Neural cell (in vitro differentiated cells): ENCODE results near the gene C1QTNF3.

ENCODE experiments used
- CTCF ChIP-seq: fragments of 450-650 bp; IDR thresholded peaks from 2 replicates; pipeline ENCODE4 v1.5.1; 2014; ENCODE audit warnings: antibody characterized with exemption, mild to moderate bottlenecking, moderate library complexity; ENCODE audit not compliant: poor library complexity, severe bottlenecking
- EP300 ChIP-seq: fragments of 450-650 bp; conservative IDR thresholded peaks from 2 replicates; pipeline ENCODE4 v1.6.1; 2014; ENCODE audit warnings: antibody characterized with exemption, mild to moderate bottlenecking, moderate library complexity; ENCODE audit not compliant: poor library complexity, severe bottlenecking
- EZH2 ChIP-seq: fragments of 200-600, 300-800 bp; shearing (Covaris generic), sonication (generic); IDR thresholded peaks from 2 replicates; pipeline ENCODE4 v1.6.1; 2014; ENCODE audit warnings: antibody characterized with exemption, low read length, borderline replicate concordance, mild to moderate bottlenecking; ENCODE audit not compliant: insufficient read depth, poor library complexity, severe bottlenecking
- MXI1 ChIP-seq: fragments of 450-650 bp; conservative IDR thresholded peaks from 2 replicates; pipeline ENCODE4 v1.6.1; 2014; ENCODE audit warnings: antibody characterized with exemption, mild to moderate bottlenecking; ENCODE audit not compliant: poor library complexity, severe bottlenecking
- POLR2AphosphoS5 ChIP-seq: IDR thresholded peaks from 2 replicates; pipeline ENCODE4 v1.6.1; 2012
- TAF1 ChIP-seq: IDR thresholded peaks from 2 replicates; pipeline ENCODE4 v1.6.1; 2012; ENCODE audit warnings: low read depth
- TF ChIP-seq, protein P1 (sequence below): IDR thresholded peaks from 2 replicates; pipeline ENCODE4 v1.6.1; 2012; ENCODE audit warnings: borderline replicate concordance

DNA sequence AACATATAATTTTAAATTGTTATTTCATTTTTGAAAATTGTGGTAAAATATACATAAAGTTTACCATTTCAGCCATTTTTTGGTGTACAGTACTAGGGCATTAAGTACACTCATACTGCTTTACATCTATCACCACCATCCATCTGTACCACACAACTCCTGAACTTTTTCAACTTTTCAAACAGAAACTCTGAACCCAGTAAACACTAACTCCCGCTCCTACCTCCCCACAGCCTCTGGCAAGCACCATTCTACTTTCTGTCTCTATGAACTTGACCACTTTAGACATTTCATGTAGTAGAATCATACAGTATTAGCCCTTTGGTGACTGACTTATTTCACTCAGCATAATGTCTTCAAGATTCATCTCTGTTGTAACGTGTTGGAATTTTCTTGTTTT, 50.1 kb downstream of the C1QTNF3 start:
- TF ChIP-seq CTCF (no peak), POLR2AphosphoS5 (no peak), MXI1 (no peak), EP300 (no peak), TAF1 (no peak), EZH2 (no peak)
- TF ChIP-seq, protein P1, sequence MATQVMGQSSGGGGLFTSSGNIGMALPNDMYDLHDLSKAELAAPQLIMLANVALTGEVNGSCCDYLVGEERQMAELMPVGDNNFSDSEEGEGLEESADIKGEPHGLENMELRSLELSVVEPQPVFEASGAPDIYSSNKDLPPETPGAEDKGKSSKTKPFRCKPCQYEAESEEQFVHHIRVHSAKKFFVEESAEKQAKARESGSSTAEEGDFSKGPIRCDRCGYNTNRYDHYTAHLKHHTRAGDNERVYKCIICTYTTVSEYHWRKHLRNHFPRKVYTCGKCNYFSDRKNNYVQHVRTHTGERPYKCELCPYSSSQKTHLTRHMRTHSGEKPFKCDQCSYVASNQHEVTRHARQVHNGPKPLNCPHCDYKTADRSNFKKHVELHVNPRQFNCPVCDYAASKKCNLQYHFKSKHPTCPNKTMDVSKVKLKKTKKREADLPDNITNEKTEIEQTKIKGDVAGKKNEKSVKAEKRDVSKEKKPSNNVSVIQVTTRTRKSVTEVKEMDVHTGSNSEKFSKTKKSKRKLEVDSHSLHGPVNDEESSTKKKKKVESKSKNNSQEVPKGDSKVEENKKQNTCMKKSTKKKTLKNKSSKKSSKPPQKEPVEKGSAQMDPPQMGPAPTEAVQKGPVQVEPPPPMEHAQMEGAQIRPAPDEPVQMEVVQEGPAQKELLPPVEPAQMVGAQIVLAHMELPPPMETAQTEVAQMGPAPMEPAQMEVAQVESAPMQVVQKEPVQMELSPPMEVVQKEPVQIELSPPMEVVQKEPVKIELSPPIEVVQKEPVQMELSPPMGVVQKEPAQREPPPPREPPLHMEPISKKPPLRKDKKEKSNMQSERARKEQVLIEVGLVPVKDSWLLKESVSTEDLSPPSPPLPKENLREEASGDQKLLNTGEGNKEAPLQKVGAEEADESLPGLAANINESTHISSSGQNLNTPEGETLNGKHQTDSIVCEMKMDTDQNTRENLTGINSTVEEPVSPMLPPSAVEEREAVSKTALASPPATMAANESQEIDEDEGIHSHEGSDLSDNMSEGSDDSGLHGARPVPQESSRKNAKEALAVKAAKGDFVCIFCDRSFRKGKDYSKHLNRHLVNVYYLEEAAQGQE, result no peak
